GM19035 (cell line): Measurements from ENCODE around the gene CHKA.

ENCODE experiments used
- ATAC-seq: cut with Tn5 transposase; IDR thresholded peaks from one replicate; pipeline ENCODE4 v1.9.1; 2021; ENCODE audit not compliant: unreplicated experiment

The CHKA gene

GRCh38 chr11:68076371-68077042 is 44.7 kb downstream of the CHKA start:
- ATAC-seq: no peak

- ATAC-seq: no peak
Observed at GRCh38 chr11:68074584-68075352, 46.4 kb downstream of the CHKA start.

GRCh38 chr11:68071281-68072048 is 49.7 kb downstream of the CHKA start:
- no peak for ATAC-seq

GRCh38 chr11:68067991-68068390 is 53.2 kb downstream of the CHKA start:
- ATAC-seq: no peak

- ATAC-seq: no peak
Observed at GRCh38 chr11:68066742-68067141, 54.4 kb downstream of the CHKA start.

- ATAC-seq: no peak
Observed at GRCh38 chr11:68065841-68066240, 55.3 kb downstream of the CHKA start.

- no peak for ATAC-seq
Observed at GRCh38 chr11:68064926-68065325, 56.3 kb downstream of the CHKA start.

GRCh38 chr11:68061508-68061907 is 59.7 kb downstream of the CHKA start:
- no peak for ATAC-seq

GRCh38 chr11:68057807-68058206 is 63.4 kb downstream of the CHKA start:
- no peak for ATAC-seq

- no peak for ATAC-seq
Observed at GRCh38 chr11:68056317-68057285, 64.6 kb downstream of the CHKA start.

GRCh38 chr11:68053981-68054812 is 67.0 kb downstream of the CHKA start:
- no peak for ATAC-seq

GRCh38 chr11:68053117-68053516 is 68.1 kb downstream of the CHKA start:
- no peak for ATAC-seq

GRCh38 chr11:68052137-68052873 is 68.9 kb downstream of the CHKA start:
- ATAC-seq: no peak

GRCh38 chr11:68051191-68052136 is 69.7 kb downstream of the CHKA start:
- ATAC-seq: no peak

GRCh38 chr11:68050371-68050841 is 70.8 kb downstream of the CHKA start:
- no peak for ATAC-seq

GRCh38 chr11:68049509-68050370 is 71.4 kb downstream of the CHKA start:
- ATAC-seq: no peak
